Caco-2 (cell line): ENCODE measurements around the gene NKAIN2. TPM values are rescaled to one million over a fixed set of nuclear protein-coding genes. Genes with fewer than 3 reads are reported as not detected.
"Not testable (repeated sequence)": the region's sequence is repeated elsewhere in the genome, so short reads cannot be mapped to it uniquely, and the experiment has no call there.

Source experiments
- BruUV-seq: library from RNA; stranded (reverse); fragments of 400-500 nt; replicated peaks from 2 replicates; lab custom pipeline; 2021; lab: Mats Ljungman, UMichigan
- CTCF ChIA-PET: fragments of 300-600 bp; sonication (Branson Sonifier 250); formaldehyde crosslinking; loops from one replicate; lab custom pipeline; 2022; ENCODE audit warnings: antibody characterized with exemption; lab: Charles Lee
- POLR2A ChIA-PET: fragments of 300-600 bp; sonication (Branson Sonifier 250); formaldehyde crosslinking; loops from one replicate; lab custom pipeline; 2022; ENCODE audit warnings: antibody characterized with exemption; lab: Charles Lee
- DNase-seq, 2 experiments: peaks; one replicate each; pipeline versions ENCODE4 v3.0.0 to v3.0.0-alpha.2; 2020 to 2022
- H3K27me3 ChIP-seq: replicated peaks from 2 replicates; pipeline ENCODE4 v1.6.0; 2011; ENCODE audit warnings: low read length; ENCODE audit not compliant: control insufficient read depth, insufficient read depth
- H3K36me3 ChIP-seq: 2 replicates; pipeline ENCODE4 v1.5.1; 2011; ENCODE audit warnings: low read length; ENCODE audit not compliant: control insufficient read depth, insufficient read depth
- H3K4me1 ChIP-seq: fragments of 250-450 bp; sonication (Bioruptor Pico); 2 replicates; pipeline ENCODE4 v1.5.1; 2020; ENCODE audit warnings: mild to moderate bottlenecking
- H3K4me3 ChIP-seq: 2 replicates; pipeline ENCODE4 v1.5.1; 2011; ENCODE audit warnings: low read depth, mild to moderate bottlenecking, control low read depth, low read length
- H3K9me3 ChIP-seq: fragments of 250-450 bp; sonication (Bioruptor Pico); 2 replicates; pipeline ENCODE4 v1.5.1; 2020; ENCODE audit warnings: mild to moderate bottlenecking, moderate library complexity
- H3K27ac Mint-ChIP-seq: one replicate; pipeline ENCODE4 v1.8.0; 2022; ENCODE audit warnings: mixed read lengths; ENCODE audit not compliant: unreplicated experiment
- H3K27me3 Mint-ChIP-seq: one replicate; pipeline ENCODE4 v1.8.0; 2022; ENCODE audit warnings: mixed read lengths; ENCODE audit not compliant: insufficient read depth, unreplicated experiment
- H3K36me3 Mint-ChIP-seq: one replicate; pipeline ENCODE4 v1.8.0; 2022; ENCODE audit warnings: mild to moderate bottlenecking, mixed read lengths; ENCODE audit not compliant: insufficient read depth, unreplicated experiment
- H3K4me1 Mint-ChIP-seq: one replicate; pipeline ENCODE4 v1.8.0; 2022; ENCODE audit warnings: low read depth, mixed read lengths; ENCODE audit not compliant: unreplicated experiment
- H3K4me3 Mint-ChIP-seq: one replicate; pipeline ENCODE4 v1.8.0; 2022; ENCODE audit warnings: mild to moderate bottlenecking, moderate library complexity, mixed read lengths; ENCODE audit not compliant: unreplicated experiment
- H3K9me3 Mint-ChIP-seq: one replicate; pipeline ENCODE4 v1.8.0; 2022; ENCODE audit warnings: mixed read lengths; ENCODE audit not compliant: unreplicated experiment
- intact Hi-C: fragments of 100-400 bp; cut with micrococcal nuclease; formaldehyde crosslinking; loops from one replicate; pipeline ENCODE4 v1.10.0; 2022; ENCODE audit not compliant: unreplicated experiment
- total RNA-seq: library from RNA; stranded (reverse); gene quantifications from 2 replicates; pipeline ENCODE4 v1.2.3, GENCODE V29; 2022
- TF ChIP-seq, protein P1 (sequence below), 2 experiments: fragments of 200-600 bp in 1 of 2; IDR thresholded peaks; 1 replicate in 1 of 2; 2 replicates in 1 of 2; pipeline versions ENCODE4 v1.5.1 to v1.8.0; 2011 to 2022; ENCODE audit warnings: antibody characterized with exemption in 1 of 2, control low read depth in 1 of 2, inconsistent platforms in 1 of 2, low read depth in 1 of 2, low read length in 1 of 2, mild to moderate bottlenecking in 1 of 2, moderate library complexity in 1 of 2; ENCODE audit not compliant: insufficient read depth in 1 of 2, severe bottlenecking in 1 of 2, unreplicated experiment in 1 of 2

Gene NKAIN2
- total RNA-seq, 1 experiment from 2014 or later: not detected

DNA sequence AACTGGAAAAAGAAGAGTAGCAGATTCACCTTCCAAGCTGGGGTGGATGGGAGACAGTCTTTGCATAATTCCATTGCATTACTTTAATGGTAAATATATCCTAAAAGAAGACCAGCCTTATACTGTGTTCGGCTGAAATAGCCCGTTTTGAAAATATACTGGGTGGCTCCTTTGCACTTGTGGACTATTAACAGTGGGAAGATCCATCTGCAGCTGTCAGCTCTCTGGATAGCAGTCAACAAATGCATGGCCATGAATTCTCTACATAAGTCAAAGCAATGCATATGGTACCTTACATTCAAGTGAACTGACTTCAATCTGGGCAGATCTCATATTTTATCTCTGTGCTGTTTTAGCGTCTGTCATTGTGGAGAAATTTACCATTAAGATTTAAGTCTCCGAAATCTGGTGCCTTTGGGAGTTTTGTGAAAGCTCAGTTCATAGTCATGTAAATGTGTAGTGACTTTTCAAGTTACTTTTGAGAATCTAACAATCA, 758.0 kb downstream of the NKAIN2 start:
- H3K4me3 Mint-ChIP-seq: no peak overlapping the region
- Histone ChIP-seq H3K36me3 (no peaks in the 10 kb centered on the region), H3K4me1 (no peaks in the 10 kb centered on the region), H3K27me3 (no peaks in the 10 kb centered on the region), H3K9me3 (no peaks in the 10 kb centered on the region), H3K4me3 (no peak overlapping the region)
- TF ChIP-seq, protein P1, sequence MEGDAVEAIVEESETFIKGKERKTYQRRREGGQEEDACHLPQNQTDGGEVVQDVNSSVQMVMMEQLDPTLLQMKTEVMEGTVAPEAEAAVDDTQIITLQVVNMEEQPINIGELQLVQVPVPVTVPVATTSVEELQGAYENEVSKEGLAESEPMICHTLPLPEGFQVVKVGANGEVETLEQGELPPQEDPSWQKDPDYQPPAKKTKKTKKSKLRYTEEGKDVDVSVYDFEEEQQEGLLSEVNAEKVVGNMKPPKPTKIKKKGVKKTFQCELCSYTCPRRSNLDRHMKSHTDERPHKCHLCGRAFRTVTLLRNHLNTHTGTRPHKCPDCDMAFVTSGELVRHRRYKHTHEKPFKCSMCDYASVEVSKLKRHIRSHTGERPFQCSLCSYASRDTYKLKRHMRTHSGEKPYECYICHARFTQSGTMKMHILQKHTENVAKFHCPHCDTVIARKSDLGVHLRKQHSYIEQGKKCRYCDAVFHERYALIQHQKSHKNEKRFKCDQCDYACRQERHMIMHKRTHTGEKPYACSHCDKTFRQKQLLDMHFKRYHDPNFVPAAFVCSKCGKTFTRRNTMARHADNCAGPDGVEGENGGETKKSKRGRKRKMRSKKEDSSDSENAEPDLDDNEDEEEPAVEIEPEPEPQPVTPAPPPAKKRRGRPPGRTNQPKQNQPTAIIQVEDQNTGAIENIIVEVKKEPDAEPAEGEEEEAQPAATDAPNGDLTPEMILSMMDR (IDR thresholded peaks at IDR 0.05; ENCODE audit: insufficient read depth in 1 of 2, low read depth in 1 of 2, low read length in 1 of 2, severe bottlenecking in 1 of 2, unreplicated experiment in 1 of 2): no peak
- H3K36me3 Mint-ChIP-seq: no peaks in the 10 kb centered on the region
- no peak for DNase-seq
- intact Hi-C loops: no loop called here
- BruUV-seq: no TSS peak
- no peaks in the 10 kb centered on the region for H3K27me3 Mint-ChIP-seq
- ChIA-PET POLR2A (no interaction called here), CTCF (no interaction called here)
- H3K9me3 Mint-ChIP-seq: no peaks in the 10 kb centered on the region
- no peak overlapping the region for H3K27ac Mint-ChIP-seq
- H3K4me1 Mint-ChIP-seq: no peaks in the 10 kb centered on the region

DNA sequence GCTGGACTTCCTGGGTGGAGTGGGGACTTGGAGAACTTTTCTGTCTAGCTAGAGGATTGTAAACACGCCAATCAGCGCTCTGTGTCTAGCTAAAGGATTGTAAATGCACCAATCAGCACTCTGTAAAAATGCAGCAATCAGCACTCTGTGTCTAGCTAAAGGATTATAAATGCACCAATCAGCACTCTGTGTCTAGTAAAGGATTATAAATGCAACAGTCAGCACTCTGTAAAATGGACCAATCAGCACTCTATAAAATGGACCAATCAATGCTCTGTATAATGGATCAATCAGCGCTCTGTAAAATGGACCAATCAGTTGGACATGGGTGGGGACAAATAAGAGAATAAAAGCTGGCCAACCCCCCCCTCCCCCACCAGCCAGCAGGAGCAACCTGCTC, 760.5 kb downstream of the NKAIN2 start:
- H3K4me1 Mint-ChIP-seq, H3K4me1 ChIP-seq, H3K36me3 Mint-ChIP-seq, BruUV-seq, H3K9me3 ChIP-seq, H3K36me3 ChIP-seq, H3K27me3 Mint-ChIP-seq, H3K4me3 Mint-ChIP-seq, H3K9me3 Mint-ChIP-seq, DNase-seq, H3K27me3 ChIP-seq, CTCF ChIA-PET, H3K4me3 ChIP-seq, intact Hi-C loops, POLR2A ChIA-PET, H3K27ac Mint-ChIP-seq: not testable (repeated sequence)

DNA sequence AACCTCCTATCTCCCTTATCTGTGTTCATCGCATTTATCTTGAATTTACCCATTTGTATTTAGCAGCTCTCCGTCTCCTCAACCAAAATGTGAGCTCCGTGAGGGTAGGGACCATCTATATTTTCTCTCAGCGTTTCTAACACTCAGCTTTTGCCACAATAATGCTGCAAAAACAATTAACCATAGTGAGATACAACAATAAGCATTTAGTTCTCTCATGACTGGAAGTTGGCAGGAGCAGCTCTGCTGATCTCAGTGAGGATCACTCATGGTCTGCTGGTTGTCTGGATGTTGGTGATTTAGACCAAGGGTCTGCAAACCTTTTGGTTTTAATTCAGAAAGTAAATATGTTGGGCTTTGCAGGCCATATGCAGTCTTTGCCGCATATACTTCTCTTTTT, 763.7 kb downstream of the NKAIN2 start:
- intact Hi-C loops: no loop called here
- BruUV-seq: no TSS peak
- no peaks in the 10 kb centered on the region for H3K4me1 Mint-ChIP-seq
- H3K36me3 Mint-ChIP-seq: no peaks in the 10 kb centered on the region
- Histone ChIP-seq H3K27me3 (no peaks in the 10 kb centered on the region), H3K9me3 (0 out of 2 replicates have a peak, but pooled peaks cover 3% of the 10 kb centered on the region), H3K4me3 (no peak overlapping the region), H3K36me3 (no peaks in the 10 kb centered on the region), H3K4me1 (no peaks in the 10 kb centered on the region)
- H3K9me3 Mint-ChIP-seq: peaks cover 14% of the 10 kb centered on the region
- TF ChIP-seq, protein P1 (IDR thresholded peaks at IDR 0.05; ENCODE audit: insufficient read depth in 1 of 2, low read depth in 1 of 2, low read length in 1 of 2, severe bottlenecking in 1 of 2, unreplicated experiment in 1 of 2): no peak
- ChIA-PET POLR2A (no interaction called here), CTCF (no interaction called here)
- no peak overlapping the region for H3K4me3 Mint-ChIP-seq
- no peaks in the 10 kb centered on the region for H3K27me3 Mint-ChIP-seq
- H3K27ac Mint-ChIP-seq: no peak overlapping the region
- no peak for DNase-seq

DNA sequence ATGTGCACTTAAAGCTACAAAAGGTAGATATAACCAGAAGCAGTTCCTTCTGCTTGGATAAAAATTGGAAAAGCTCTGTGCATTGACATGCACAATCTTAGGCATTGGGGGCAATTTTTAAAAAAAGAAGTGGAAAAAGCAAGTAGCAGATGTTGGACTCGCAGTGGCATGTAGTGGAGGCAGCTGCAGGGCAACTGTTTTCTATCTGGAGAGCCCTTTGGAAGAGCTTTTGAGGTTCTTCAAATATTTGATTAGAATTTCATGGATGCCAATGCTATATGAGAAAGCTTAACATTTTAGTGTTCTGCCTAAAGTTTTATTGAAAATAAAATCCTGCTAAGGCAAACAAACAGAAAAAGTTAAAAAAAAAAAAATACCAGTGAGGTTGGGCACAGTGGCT, 770.3 kb downstream of the NKAIN2 start:
- H3K4me1 ChIP-seq: no peaks in the 10 kb centered on the region
- peaks cover 15% of the 10 kb centered on the region for H3K9me3 Mint-ChIP-seq
- TF ChIP-seq, protein P1 (IDR thresholded peaks at IDR 0.05; ENCODE audit: insufficient read depth in 1 of 2, low read depth in 1 of 2, low read length in 1 of 2, severe bottlenecking in 1 of 2, unreplicated experiment in 1 of 2): no peak

More for the DNA sequence above, 770.3 kb downstream of the NKAIN2 start:
- no peaks in the 10 kb centered on the region for H3K36me3 ChIP-seq
- POLR2A ChIA-PET: no interaction called here
- CTCF ChIA-PET: no interaction called here
- no peak overlapping the region for H3K27ac Mint-ChIP-seq
- H3K36me3 Mint-ChIP-seq: no peaks in the 10 kb centered on the region
- no peaks in the 10 kb centered on the region for H3K27me3 ChIP-seq
- no peak for DNase-seq
- no peaks in the 10 kb centered on the region for H3K4me1 Mint-ChIP-seq
- no peaks in the 10 kb centered on the region for H3K27me3 Mint-ChIP-seq
- no peak overlapping the region for H3K4me3 ChIP-seq
- H3K9me3 ChIP-seq: 0 out of 2 replicates have a peak, but pooled peaks cover 3% of the 10 kb centered on the region
- no TSS peak for BruUV-seq
- intact Hi-C loops: no loop called here
- H3K4me3 Mint-ChIP-seq: no peak overlapping the region
